Stimulated activated naive CD8-positive, alpha-beta T cell treated with anti-CD3 and anti-CD28 coated beads, Interleukin-15, amount 100 ng/mL, for 72 hours (primary cell): ENCODE measurements around the gene FSTL4.
A peak's percentile ranks its signal among the peaks of the same experiment; 100 is the strongest.

Experiments
- ATAC-seq: fragments of 150-1000 bp; cut with Tn5 transposase; 2 replicates; pipeline ENCODE4 v1.10.0; 2021; ENCODE audit warnings: mild to moderate bottlenecking, moderate library complexity
- DNase-seq, 2 donors: peaks; one replicate each; pipeline ENCODE4 v3.0.0; 2021 to 2022
- H3K27ac Mint-ChIP-seq, 2 donors: one replicate each; pipeline ENCODE4 v1.8.0; 2022; ENCODE audit warnings: mild to moderate bottlenecking in 2 of 2, mixed read lengths in 2 of 2, moderate library complexity in 2 of 2
- H3K27me3 Mint-ChIP-seq: one replicate; pipeline ENCODE4 v1.8.0; 2022; ENCODE audit warnings: mixed read lengths
- H3K4me1 Mint-ChIP-seq: one replicate; pipeline ENCODE4 v1.8.0; 2022; ENCODE audit warnings: mild to moderate bottlenecking, mixed read lengths
- H3K4me3 Mint-ChIP-seq, 2 donors: one replicate each; pipeline ENCODE4 v1.8.0; 2022; ENCODE audit warnings: mild to moderate bottlenecking in 2 of 2, mixed read lengths in 2 of 2, moderate library complexity in 1 of 2
- H3K9me3 Mint-ChIP-seq, 2 donors: one replicate each; pipeline ENCODE4 v1.8.0; 2022; ENCODE audit warnings: mixed read lengths in 2 of 2

The FSTL4 gene

DNA sequence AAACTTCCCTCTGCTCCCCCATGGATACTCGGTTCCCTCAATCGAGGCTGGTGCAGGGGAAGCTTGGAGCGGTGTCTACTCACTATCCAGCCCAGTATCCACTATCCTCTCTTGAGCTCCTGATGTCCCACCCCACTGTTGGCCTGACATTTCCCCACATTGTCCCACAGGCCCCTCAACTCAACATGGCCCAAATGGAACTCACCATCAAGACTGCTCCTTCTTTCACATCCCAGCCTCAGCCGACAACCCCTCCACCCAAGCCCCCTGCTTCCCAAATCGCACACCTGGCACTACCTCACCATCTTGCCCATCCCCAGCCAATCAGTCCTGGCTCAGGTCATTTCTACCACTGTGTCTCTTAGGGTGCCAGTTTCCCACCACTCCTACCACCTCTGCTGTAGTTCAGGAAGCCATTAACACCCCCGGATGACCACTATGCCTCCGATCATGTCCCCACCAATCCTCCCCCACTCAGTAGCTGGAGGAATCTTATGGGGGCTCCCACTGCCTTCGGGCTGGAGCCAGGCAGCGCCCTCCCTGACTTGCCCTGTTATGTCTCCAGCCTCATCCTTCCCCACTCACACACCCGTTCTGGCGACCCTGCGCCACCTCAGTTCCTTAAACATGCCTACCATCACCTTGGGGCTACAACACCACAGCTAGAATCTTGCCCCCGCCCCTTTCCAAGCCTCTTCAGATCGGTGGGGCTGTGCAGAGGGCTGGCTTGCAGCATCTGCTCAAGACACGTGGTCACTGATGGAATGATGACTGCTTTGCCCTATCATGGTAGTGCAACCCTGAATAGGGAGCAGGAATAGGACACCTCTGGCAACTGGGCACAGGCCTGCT is 273.6 kb downstream of the FSTL4 start:
- H3K27me3 Mint-ChIP-seq: no peaks in the 10 kb centered on the region
- no peak for ATAC-seq
- peak overlapping the region in 1 of 2 donors; percentile 74 for H3K27ac Mint-ChIP-seq

GRCh38 chr5:133337795-133338445 is 274.4 kb downstream of the FSTL4 start:
- H3K27ac Mint-ChIP-seq: no peak overlapping the region
- no peaks in the 10 kb centered on the region for H3K9me3 Mint-ChIP-seq
- H3K4me3 Mint-ChIP-seq: no peak overlapping the region
- ATAC-seq (no peak), DNase-seq (no peak)
- H3K4me1 Mint-ChIP-seq: peaks cover 56% of the 10 kb centered on the region
- H3K27me3 Mint-ChIP-seq: no peaks in the 10 kb centered on the region

More for the DNA sequence above, 273.6 kb downstream of the FSTL4 start:
- Mint-ChIP-seq H3K4me3 (no peak overlapping the region), H3K9me3 (no peaks in the 10 kb centered on the region), H3K4me1 (peaks cover 48% of the 10 kb centered on the region)
- no peak for DNase-seq

DNA sequence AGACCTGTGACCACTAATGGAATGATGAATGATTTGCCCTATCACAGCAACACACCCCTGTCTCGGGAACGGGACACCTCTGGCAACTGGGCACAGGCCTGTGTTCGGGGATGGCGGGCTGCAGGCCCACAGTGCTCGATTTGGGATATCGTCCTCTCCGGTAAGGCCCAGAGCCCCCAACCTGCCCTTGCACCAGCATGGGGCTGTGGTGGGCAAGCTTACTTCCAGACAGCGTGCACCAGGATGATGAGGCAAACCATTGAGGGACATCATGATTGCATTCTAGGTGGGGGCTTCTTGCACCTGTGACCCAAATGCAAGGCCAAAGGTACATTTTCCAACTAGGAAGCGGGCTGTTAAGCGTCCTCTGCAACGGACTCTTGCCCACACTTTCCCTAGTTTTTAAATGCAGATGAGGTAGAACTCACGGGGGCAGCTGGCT is 275.4 kb downstream of the FSTL4 start:
- Mint-ChIP-seq H3K4me1 (peaks cover 63% of the 10 kb centered on the region), H3K27me3 (no peaks in the 10 kb centered on the region), H3K4me3 (no peak overlapping the region), H3K27ac (no peak overlapping the region), H3K9me3 (no peaks in the 10 kb centered on the region)
- no peak for DNase-seq
- ATAC-seq: no peak

DNA sequence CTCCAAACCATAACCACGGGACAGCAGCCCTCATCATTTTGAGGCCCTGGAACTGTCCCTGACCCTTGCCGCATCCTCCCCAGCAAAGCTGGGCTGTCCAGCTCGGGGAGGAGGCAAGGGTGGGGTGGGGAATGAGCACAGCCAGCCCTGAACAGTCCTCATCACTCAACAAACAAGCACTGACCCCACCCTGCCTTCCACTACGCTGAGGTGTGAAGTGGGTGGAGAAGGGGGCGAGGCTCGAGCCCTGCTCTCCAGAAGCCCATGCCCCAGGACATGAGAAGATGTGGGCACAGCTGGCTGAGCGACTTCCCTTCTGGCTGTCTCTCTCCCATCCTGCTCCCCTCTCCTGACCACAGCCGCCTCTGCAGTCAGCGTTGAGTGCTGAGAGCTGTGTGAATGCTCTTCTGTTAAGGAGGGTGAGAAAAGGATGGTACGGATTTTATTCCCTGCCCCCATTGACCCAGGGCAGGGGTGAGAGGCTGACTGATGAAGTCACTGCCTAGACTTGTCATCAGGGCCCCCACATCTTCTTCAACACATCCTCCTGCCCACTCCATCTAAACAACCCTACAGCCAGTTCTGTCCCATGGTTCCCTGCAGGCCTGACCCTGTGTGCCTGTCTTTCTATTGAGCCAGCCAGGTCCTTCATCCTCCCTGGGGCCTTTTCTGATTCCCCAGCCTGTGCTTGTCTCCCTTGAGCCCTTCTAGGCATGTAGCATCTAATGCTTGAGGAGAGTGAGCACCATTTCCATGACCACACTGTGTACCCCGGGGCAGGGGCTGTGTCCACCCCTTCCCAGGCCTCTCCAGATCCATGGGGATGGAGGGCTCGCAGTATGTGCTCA is 276.0 kb downstream of the FSTL4 start:
- ATAC-seq: peak; percentile 14
- DNase-seq: no peak
- no peaks in the 10 kb centered on the region for H3K9me3 Mint-ChIP-seq
- no peaks in the 10 kb centered on the region for H3K27me3 Mint-ChIP-seq
- no peak overlapping the region for H3K27ac Mint-ChIP-seq
- H3K4me1 Mint-ChIP-seq: peaks cover 63% of the 10 kb centered on the region
- H3K4me3 Mint-ChIP-seq: peak overlapping the region in 1 of 2 donors; percentile 36

DNA sequence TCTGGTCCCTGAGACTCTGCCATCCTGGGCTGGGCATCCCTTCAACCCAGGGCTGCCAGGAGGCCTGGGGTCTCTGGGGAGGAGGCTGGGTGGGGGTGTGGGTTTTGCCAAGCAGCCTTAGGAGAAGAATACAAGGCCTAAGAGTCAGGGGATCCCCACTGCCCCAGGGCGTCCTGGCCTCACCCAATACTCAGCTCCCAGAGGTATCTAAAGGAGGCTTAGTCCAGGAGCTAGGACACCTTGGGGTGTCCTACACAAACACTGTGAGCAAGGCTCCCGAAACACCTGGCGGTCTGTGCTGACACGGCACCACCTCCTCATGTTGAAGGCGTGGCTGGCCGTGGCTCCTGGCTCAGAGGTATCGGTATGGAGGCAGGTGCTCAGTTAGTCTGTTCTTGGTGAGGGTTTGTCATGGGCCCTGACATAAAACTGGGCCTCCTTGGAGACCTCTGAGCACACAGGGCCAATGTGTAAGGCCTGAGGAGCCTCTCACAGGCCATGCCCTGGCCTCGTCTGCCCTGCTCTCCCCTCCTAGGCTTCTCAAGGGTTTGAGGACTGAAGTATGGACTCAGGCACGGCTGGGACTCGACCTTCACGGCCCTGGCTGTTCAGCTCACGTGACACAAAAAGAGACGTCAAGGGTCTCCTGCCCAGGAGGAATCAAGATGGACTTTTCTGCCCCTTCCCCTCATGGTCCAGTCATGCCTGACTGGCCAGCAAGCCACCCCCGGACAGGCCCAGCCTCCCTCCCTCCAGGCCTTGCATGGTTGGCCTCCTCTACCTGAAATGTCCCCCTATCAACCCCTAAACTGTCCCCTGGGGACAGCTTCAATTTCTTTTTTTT is 277.3 kb downstream of the FSTL4 start:
- ATAC-seq: no peak
- no peak for DNase-seq
- peaks cover 69% of the 10 kb centered on the region for H3K4me1 Mint-ChIP-seq
- H3K9me3 Mint-ChIP-seq: no peaks in the 10 kb centered on the region
- peak overlapping the region in 1 of 2 donors; percentile 57 for H3K27ac Mint-ChIP-seq
- H3K27me3 Mint-ChIP-seq: no peaks in the 10 kb centered on the region
- no peak overlapping the region for H3K4me3 Mint-ChIP-seq

GRCh38 chr5:133333326-133334150 is 278.8 kb downstream of the FSTL4 start:
- Mint-ChIP-seq H3K4me1 (peaks cover 66% of the 10 kb centered on the region), H3K4me3 (peak overlapping the region; percentile 1 to 42), H3K9me3 (no peaks in the 10 kb centered on the region), H3K27ac (peak overlapping the region; percentile 8 to 93), H3K27me3 (no peaks in the 10 kb centered on the region)
- ATAC-seq: no peak
- DNase-seq: no peak

- Mint-ChIP-seq H3K27me3 (no peaks in the 10 kb centered on the region), H3K4me1 (peaks cover 66% of the 10 kb centered on the region), H3K27ac (peak overlapping the region; percentile 80 to 98), H3K9me3 (no peaks in the 10 kb centered on the region), H3K4me3 (peak overlapping the region; percentile 42 to 63)
- ATAC-seq (peak; percentile 82), DNase-seq (peak; percentile 39 to 59)
These were observed 279.8 kb downstream of the FSTL4 start for GRCh38 chr5:133332439-133333024.

DNA sequence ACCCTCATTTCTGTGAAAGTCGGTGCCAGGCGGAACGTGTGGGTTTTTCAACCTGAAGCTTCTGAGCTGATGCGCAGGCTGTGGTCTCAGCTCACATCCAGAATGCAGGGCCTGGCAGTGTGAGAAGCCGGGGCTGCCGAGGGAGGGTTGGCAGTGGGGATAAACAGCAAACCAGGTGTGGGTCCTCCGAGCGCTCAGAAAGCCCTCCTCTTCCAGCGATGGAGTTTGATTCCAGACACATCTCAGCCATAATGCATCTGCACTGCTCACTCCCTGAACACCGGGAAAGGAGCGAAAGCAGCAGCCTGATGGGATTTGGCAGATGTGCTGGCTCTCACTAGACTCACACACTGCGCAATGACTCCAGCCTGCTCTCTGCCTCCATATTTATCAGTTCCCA is 280.4 kb downstream of the FSTL4 start:
- DNase-seq (peak; percentile 48 to 64), ATAC-seq (peak; percentile 46)
- peak overlapping the region; percentile 42 to 63 for H3K4me3 Mint-ChIP-seq
- H3K4me1 Mint-ChIP-seq: peaks cover 65% of the 10 kb centered on the region
- peak overlapping the region; percentile 75 to 98 for H3K27ac Mint-ChIP-seq
- no peaks in the 10 kb centered on the region for H3K9me3 Mint-ChIP-seq
- no peaks in the 10 kb centered on the region for H3K27me3 Mint-ChIP-seq

- Mint-ChIP-seq H3K27ac (peak overlapping the region in 1 of 2 donors; percentile 98), H3K4me1 (peaks cover 55% of the 10 kb centered on the region), H3K27me3 (no peaks in the 10 kb centered on the region), H3K9me3 (no peaks in the 10 kb centered on the region), H3K4me3 (peak overlapping the region in 1 of 2 donors; percentile 63)
- DNase-seq (no peak), ATAC-seq (no peak)
These were observed 281.4 kb downstream of the FSTL4 start for GRCh38 chr5:133330956-133331355.

DNA sequence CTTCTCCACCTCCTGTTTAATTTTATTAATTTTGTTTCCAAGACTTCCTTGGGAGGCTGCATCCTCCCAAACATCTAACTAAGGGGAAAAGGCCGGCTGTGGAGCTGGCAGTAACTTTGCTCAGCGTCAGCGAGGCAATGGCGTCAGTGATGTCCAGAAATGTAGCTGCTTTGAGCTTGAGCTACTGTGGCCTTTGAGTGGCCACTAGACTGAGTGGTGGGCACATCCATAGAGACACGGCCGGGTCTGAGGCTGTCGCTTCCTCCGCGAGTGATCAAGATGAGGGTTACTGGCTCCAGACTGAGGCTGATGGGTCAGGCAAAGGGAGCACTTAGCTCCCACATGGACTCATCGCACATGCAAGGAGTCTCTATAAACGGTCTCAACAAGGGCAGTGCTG is 283.5 kb downstream of the FSTL4 start:
- ATAC-seq (no peak), DNase-seq (no peak)
- H3K27ac Mint-ChIP-seq: peak overlapping the region in 1 of 2 donors; percentile 52
- peaks cover 59% of the 10 kb centered on the region for H3K4me1 Mint-ChIP-seq
- no peaks in the 10 kb centered on the region for H3K9me3 Mint-ChIP-seq
- H3K27me3 Mint-ChIP-seq: no peaks in the 10 kb centered on the region
- no peak overlapping the region for H3K4me3 Mint-ChIP-seq

DNA sequence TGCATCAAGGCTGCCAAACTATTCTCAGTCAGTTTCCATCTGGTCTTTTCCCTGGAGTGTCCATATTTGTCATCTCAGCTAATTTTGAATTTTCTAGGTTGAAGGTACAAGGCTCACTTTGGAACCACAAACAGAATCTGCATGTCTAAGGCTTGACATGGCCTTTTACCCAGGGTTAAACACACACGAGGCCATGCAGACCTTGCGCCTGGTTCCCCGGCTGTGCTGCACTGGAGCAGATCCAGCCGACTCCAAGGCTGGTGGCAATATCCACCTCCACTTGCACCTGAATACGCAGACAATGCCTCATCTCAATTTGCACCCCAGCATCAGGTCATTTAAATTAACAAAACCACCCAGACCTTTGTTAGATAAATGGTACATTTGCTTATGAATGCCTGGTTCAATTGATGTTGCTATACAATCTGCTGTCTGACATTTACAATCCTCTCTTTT is 284.4 kb downstream of the FSTL4 start:
- Mint-ChIP-seq H3K9me3 (no peaks in the 10 kb centered on the region), H3K27ac (no peak overlapping the region), H3K4me3 (no peak overlapping the region), H3K27me3 (no peaks in the 10 kb centered on the region), H3K4me1 (peaks cover 59% of the 10 kb centered on the region)
- ATAC-seq: no peak
- no peak for DNase-seq

- Mint-ChIP-seq H3K4me3 (no peak overlapping the region), H3K27ac (no peak overlapping the region), H3K9me3 (no peaks in the 10 kb centered on the region), H3K27me3 (no peaks in the 10 kb centered on the region), H3K4me1 (peaks cover 59% of the 10 kb centered on the region)
- ATAC-seq (no peak), DNase-seq (no peak)
These were observed 286.0 kb downstream of the FSTL4 start for GRCh38 chr5:133326361-133326760.

DNA sequence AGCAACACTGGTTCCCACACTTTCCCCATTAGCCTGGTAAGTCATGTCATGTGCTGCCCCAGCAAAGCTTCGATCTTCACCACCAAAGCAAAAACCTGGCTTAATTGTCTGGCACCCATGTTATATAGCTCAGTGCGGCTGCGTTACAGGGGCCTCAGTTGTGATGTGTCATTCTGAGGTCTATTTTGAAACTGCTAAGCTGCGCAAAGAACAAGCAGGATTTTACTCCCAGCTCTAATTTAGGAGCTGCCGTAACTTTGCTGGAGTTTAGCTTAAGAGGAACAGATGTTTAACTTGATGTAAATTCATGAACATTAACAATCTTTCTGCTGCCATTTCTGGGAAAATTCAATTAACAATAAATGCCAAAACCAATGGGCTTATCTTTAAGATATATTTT is 286.5 kb downstream of the FSTL4 start:
- Mint-ChIP-seq H3K4me3 (no peak overlapping the region), H3K27me3 (no peaks in the 10 kb centered on the region), H3K9me3 (no peaks in the 10 kb centered on the region), H3K27ac (no peak overlapping the region), H3K4me1 (peaks cover 59% of the 10 kb centered on the region)
- ATAC-seq (no peak), DNase-seq (no peak)

- Mint-ChIP-seq H3K4me3 (no peak overlapping the region), H3K9me3 (no peaks in the 10 kb centered on the region), H3K4me1 (peaks cover 60% of the 10 kb centered on the region), H3K27me3 (no peaks in the 10 kb centered on the region), H3K27ac (peak overlapping the region; percentile 68 to 86)
- DNase-seq: no peak
- no peak for ATAC-seq
These were observed 287.4 kb downstream of the FSTL4 start for GRCh38 chr5:133324926-133325325.
